Activated naive CD8-positive, alpha-beta T cell treated with anti-CD3 and anti-CD28 coated beads, Interleukin-2, amount 50 U/mL, for 16 hours (primary cell): ENCODE results near the gene SH2D3C.
"Not testable (repeated sequence)": the region's sequence is repeated elsewhere in the genome, so short reads cannot be mapped to it uniquely, and the experiment has no call there.

ENCODE experiments used
- DNase-seq: peaks from one replicate; pipeline ENCODE4 v3.0.0-alpha.2; 2020; ENCODE audit warnings: low read depth, low spot score

Gene SH2D3C

DNA sequence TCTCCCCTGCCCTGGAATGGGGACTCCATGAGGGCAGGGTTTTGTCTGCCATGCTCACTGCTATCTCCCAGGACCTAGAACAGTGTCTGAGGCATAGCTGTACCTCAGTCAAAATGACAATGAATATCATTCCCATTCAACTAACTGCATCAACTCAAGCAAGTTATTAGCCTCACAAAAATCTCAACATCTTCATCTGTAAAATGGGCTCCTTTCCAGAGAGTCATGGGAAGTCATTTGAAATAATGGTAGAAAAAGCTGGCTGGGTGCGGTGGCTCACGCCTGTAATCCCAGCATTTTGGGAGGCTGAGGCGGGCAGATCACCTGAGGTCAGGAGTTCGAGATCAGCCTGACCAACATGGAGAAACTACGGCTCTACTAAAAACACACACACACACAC, 9.4 kb downstream of the SH2D3C start:
- DNase-seq: no peak

DNA sequence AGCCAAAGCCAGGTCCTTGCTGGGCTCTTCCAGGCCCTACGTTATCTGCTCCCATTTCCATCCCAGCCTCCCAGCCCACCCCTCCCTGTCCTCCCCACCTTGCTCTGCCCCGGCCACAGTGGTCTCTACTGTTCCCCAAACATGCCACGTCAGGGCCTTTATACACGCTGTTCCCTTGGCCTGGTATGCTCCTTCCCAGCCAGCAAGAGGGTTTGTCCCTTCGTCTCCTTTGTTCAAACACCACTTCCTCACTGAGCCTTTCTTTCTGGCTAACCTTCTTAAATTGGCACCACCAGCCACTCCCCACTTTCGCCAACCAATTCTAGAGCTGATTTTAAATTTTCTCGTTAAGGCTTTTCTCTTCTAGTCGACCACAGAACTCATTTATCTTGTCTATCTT, 9.8 kb downstream of the SH2D3C start:
- no peak for DNase-seq

DNA sequence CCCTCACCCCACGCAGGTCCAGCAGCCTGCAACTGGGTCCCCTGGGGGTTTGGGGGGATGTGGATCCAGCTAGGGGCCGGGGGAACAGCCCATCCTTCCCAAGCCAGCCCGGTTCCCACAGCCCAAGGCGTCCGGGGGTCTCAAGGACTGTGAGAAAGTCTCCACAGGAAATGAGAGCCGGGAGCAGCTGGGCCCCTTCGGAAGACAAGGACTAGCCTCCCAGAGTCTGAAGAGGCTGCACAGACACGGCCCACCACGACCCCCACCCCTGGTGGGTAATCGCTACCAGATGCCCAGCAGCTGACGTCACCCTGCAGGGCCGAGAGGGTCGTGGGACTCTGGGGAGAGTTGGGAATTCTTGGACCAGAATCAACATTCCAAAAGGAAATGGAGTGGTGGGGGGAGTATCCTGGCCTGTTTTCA, 10.5 kb downstream of the SH2D3C start:
- DNase-seq: no peak

DNA sequence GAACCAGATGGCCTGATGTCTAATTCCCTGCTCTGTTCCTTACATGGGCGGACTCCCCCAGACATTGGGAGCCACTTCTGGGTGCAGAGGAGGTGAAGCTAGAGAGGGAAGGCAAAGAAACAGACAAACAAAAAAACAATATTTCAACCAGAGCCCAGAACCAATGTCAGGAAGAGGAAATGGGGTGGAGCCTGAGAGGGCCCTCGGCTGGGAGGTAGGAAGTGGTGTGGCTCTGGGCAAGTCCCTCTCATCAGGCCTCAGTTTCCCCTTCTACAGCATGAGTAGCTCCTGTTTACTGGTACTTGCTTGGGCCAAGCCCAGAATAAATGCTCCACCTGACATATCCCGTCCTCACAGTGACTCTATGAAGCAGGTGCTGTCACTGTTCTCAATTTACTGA, 11.1 kb downstream of the SH2D3C start:
- no peak for DNase-seq

DNA sequence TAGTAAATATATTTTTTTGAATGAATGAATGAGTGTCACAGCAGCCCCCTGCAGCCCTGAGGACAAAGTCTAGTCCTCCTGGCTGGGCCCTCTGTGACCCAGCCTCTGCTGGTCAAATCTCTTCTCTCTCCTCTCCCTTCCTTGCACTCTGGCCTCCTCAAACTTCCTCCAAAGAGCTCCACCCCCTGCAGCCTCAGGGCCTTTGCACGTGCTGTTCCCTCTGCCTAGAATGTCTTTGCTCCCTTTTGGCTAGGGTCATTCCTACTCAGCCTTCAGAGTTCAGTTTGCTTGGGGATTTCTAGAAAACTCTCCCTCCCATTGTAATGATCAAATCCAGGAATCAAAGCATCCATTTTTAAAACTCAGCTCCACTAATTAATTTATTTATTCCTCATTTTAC, 13.0 kb downstream of the SH2D3C start:
- no peak for DNase-seq

DNA sequence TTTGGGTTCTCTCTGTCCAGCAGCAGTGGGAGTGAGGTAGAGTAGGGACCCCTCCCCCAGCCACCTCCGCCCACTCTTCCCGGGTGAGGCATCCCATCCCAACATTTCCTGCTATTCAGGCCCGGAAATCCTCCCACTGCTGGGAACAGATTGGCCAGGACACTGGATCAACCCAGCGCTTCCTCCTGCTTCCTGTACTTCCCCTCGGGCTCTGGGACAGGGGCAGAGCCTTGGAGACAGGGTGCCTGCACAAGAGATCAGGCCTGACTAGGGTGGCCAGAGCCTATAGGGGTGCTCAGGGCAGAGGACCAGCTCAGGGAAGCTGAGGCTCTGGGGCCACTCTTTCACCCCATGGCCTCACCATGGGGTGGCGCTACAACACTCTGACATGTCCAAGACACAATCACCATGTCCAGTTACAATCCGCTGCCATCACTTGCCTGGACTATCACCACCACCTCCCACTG, 14.5 kb downstream of the SH2D3C start:
- no peak for DNase-seq

DNA sequence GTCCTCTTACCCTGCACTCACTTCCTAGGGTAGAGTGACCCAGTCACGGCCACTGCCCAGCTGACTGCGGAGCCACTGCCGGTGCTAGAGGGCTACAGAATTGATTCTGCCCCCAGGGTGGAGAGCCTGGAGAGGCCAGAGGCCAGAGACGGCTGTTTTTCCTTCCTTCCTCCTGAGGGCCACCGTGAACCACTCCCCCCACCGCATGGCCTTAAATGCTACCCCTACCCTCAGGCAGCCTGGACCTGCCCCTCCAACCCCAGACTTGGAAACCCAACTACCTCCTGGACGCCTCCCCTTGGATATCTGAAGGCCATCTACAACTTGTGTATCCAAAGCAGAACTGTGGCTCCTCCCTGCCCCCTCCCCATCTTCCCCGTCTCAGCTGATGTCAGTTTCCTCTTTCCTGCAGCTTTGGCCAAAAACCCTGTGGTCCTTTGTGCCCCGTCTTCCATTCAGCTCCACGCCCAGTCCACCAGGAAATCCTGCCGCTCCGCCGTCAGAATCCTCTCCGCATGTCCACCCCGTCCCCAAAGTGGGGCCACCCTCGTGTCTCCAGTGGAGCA, 16.3 kb downstream of the SH2D3C start:
- DNase-seq: no peak

DNA sequence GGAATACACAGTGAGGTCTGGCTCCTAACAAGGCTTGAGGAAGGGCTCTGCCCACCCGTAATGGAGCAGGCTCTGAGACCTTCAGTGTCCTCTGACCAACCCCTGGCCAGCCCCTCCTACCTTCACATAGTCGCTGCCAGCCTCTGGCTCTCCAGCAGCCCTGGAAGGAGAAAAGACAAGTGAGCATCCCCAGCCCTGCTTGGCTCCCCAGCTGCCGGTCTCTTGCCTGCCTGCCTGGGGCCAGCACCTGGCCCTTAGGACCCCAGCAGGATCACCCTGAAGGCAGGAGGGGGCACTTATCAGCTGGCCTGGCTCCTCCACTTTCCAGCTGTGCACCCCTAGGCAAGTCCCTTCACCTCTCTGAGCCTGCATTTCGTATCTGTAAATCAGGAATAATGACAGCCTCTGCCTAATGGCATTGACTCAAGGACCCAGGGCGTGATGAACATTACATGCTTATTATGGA, 16.9 kb downstream of the SH2D3C start:
- no peak for DNase-seq

DNA sequence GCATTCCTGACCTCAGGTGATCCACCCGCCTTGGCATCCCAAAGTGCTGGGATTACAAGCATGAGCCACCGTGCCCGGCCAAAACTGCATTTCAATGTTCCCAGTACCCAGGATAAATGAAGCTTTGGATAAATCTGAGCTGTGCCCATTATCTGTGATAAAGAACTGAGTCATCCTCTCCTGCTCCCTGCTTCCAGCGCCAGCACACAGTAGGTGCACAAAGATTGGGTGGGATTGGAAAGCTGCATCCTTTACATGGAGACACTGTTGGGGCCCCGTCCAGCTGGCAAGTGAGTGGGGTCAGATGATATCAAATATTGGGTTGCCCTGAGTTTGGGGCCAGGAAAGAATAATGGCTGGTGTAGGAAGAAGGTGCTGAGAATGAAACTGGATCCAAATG, 17.4 kb downstream of the SH2D3C start:
- DNase-seq: no peak

DNA sequence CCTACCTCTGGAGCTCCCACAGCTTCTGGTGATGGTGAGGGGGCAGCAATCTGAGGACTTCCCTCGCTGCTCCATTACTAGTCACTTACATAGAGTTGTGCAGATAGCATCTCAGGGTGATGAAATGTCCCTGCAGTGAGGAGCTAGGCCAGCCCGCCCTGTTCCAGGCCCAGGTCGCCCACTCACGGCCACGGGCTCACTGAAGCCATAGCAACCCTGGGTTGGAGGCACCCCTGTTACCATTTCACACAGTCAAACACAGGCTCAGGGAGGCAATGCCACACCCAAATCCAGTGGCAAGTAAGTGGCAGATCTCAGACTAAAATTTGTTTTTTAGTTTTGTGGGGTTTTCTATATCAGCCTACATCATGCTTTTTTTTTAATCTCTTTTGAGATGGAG, 19.6 kb downstream of the SH2D3C start:
- no peak for DNase-seq

DNA sequence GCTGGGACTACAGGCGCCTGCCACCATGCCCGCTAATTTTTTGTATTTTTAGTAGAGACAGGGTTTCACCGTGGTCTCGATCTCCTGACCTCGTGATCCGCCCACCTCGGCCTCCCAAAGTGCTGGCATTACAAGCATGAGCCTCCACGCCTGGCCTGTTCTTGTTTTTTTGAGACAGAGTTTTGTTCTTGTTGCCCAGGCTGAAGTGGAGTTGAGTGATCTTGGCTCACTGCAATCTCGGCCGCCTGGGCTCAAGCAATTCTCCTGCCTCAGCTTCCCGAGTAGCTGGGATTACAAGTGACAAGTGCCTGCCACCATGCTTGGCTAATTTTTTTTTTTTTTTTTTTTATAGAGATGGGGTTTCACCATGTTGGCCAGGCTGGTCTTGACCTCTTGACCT, 21.7 kb downstream of the SH2D3C start:
- not testable (repeated sequence) for DNase-seq

DNA sequence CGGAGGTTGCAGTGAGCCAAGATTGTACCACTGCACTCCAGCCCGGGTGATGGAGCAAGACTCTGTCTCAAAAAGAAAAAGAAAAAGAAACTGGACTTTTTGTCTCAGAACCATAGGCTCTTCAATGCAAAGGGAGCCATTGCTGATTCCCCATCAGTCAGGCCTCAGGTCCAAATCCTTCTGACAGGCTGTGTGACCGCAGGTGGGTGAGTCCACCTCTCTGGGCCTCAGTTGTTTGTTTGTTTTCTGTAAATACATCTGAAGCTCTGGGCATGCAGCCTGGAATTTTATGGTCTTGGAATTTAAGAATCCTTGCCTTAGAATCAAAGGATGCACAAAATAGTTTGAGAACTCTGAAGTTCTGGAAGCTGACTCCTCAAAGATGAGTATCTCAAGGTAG, 22.2 kb downstream of the SH2D3C start:
- DNase-seq: no peak

DNA sequence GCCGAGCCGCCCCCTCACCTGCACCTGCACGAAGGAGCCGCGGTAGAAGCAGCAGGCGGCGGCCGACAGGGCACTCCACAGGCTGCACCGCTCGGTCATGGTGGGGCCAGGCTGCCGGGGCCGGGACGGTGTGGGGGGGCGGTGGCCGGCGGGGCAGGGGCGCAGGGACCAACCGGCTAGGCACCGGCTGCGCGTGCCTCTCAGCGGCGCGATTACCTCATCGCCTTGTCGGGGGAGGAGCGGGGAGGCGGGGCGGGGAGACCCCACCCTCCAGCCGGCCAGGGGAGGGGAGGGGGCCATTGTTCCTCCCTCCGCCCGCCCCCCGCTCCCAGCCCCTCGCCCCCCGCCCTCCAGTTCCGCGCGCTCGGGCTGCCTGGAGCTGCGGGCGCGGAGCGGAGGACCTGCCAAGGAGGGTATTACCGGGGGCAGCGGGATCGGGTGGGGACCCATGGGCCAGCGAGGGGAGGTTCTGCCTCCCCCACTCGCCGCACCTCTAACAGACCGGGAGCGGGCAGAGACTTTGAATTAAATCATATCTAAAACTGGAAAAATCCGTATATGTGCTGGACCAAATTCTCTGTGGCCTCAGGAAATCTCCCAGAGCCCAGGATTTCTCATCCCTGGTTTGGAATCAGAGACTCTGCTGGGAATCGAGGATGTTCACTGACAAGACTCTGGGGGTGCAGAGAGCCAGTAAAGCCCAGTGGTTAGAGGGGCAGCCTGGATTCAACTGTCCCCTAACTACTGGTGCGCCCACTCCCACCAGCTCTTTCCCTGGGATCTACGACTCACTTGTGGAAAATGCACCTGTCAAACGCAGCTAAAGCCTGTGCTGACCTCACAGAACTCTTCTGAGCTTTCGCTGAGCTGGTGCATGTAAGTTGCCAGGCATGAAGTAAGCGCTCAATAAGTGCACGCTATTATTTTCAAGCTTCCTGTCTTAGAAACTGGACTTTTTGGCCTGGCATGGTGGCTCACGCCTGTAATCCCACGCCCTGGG, 23.1 kb downstream of the SH2D3C start:
- DNase-seq: no peak

DNA sequence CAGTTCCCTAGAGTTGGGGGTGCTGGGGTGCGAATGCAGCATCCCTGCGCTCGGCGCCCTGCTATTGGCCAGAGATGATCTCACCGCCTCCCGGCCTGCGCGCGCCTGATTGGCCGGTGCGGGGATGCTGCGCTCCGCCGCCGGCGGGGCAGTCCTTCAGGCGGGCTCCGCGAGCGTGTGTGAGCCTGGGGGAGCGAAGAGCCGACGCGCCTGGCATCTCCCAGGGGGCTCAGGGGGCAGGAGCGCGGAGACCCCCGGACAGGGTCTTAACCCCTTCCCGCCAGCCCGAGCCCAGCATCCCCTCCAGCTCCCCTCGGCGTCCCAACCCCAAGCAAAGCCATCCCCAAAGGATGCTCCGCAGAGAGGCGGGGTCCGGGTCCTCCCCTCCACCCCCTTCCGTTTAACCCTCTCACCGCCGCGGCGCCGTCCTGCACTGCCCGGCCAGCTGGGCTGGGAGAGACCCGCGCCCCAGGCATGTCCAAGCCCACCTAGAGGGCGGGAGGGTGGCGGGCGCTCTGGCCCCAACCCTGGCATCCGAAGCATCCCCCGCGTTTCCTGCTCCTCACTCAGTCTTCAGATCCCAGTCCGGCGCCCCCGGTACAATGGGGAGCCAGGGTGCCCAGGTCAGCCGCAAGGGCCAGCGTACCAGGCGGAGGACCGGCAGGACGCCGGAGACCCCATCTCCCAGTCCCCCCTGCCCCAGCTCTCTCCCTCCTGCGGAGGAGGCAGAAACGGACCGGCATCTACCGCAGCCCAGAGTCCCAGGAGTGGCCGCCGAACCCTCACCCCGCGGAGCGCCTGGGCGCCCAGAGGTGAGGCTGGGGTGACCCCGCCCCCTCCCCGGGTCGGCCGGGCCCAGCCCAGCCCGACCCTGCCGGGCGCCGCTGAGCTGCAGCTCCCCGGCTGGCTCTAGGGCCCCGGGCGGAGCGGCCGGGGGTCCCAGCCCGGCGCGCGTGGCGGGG, 24.1 kb downstream of the SH2D3C start:
- DNase-seq: no peak

DNA sequence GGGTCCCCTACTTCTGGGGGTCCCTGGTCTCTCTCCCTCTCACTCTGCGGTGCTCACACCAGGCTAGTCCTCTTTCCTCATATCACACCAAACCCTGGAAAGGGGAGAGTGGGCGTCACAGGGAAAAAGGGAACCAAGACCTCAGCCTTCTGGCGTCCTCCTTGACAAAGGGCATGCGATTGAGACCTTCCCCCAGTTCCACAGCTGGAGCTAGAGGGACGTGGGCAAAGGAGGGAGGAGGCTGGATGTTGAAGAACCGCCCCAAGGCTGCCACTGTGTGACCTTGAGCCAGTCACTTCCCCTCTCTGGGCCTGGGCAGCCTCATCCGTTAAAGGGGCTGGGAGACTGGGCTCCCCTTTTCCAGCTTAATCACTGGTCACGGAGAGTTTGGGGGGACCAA, 24.8 kb downstream of the SH2D3C start:
- no peak for DNase-seq

DNA sequence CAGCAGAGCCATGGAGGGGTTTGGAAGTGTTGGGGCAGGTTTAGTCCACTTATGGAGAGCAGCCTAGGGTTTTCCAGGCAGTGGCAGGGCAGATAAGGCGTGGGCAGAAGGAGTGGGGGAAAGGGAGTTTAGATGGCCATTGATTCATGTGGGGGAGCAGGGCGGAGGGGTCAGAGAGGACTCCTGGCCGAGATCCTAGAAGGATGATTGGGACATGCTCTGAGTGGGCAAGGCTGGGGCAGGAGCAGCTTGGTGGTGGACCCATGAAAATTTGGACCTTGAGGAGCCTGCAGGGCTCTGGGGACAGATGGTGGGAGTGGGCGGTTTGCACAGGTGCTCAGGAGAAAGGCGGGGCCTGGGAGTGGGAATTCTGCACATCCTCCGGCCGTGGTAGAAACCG, 25.3 kb downstream of the SH2D3C start:
- no peak for DNase-seq

DNA sequence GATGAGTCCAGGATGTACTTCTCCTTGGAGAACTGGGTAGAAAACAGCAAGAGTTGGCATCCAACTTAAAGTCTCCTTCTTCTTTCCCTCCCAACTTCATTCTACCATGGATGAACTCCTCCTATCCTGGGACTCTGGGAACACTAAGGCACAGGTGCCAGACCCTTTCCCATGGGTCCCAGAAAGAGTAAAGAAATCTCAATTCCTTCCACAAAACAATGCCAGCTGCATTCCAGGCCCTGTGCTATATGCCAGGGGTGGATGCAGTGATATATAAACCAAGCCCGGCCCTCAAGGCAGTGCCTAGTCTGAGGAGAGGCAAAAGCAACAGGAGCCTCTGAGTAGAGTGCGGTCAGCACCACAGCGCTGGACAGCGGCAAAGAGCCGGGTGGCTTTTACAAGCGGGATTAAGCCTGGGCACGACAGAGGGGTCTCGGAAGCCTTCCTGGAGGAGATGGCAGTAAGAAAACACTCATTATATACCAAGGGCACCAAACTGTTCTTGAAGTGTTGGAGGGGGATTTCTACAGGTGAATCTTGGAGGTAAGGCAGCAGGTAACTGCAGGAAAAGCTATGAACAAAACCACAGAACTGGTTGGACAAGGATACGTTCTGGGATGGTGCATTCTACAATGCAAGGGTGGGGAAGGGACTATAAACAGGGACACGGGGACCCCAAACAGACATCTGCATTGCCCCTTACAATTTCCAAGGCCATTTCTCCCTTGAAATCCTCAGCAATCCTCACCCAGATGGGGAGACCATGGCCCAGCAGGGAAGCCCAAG, 27.0 kb downstream of the SH2D3C start:
- no peak for DNase-seq

DNA sequence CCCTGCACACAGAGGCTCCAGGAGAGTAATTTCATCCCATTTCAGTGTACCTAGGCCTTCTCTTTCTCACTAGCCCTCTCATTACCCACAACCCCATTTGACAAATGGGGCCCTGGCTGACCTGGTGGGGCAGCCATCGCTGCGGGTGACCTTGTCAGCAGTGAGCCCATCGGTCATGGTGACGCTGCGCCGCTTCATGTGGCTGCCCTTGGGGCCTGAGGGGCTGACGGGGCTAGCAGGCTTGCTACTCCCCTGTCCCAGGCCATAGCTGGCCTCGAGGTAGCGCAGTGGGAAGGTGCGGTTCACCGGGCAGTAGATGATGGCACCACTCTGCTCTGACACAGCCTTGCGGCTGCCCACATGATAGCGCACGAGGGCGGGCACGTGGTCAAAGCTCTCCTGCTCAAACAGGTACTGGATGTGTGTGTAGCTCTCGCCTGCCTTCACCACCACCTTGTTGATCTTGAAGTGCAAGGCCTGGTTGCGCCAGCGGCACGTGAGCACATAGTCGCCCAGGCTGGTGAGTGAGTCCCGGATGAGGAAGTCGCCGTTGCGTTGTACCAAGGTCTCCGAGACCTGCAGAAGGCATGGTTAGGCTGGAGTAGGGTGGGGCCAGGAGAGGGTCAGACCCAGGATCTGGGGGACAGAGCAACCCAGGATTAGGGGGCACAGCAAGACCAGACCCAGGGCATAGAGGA, 29.2 kb downstream of the SH2D3C start:
- DNase-seq: no peak

DNA sequence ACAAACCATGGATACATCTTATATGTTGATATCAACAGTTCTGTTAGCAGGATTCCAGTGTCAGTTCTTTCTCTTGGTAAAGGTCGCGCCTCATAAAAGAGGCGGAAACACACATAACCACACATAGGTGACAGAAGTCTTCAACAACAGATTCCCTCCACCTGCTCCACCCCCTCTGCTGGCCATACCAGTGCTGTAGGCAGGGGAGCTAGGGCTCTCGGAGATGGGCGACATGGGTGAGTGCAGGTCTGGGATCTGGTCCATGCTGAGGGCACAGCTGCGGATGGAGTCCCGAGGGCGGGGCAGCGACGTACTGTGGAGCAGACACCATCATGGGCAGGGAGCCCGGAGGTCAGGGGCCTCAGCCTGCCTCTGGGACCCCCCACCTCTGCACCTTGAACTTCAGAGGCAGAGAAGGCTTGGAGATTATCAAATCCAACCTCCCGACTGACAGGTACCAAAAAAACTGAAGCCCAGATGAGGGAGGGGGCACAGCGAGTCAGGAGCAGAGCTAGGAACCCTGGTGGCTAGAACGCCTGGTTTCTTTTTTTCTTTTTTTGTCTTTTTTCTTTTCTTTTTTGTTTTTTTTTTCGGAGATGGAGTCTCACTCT, 31.4 kb downstream of the SH2D3C start:
- no peak for DNase-seq
